Measurements from ENCODE around the gene GNB1. TPM values are rescaled to one million over a fixed set of nuclear protein-coding genes. Genes with fewer than 3 reads are reported as not detected.
A peak's percentile ranks its signal among the peaks of the same experiment; 100 is the strongest.

GNB1 gene
- total RNA-seq, 1 donor from 2014 or later = 170 TPM

DNA sequence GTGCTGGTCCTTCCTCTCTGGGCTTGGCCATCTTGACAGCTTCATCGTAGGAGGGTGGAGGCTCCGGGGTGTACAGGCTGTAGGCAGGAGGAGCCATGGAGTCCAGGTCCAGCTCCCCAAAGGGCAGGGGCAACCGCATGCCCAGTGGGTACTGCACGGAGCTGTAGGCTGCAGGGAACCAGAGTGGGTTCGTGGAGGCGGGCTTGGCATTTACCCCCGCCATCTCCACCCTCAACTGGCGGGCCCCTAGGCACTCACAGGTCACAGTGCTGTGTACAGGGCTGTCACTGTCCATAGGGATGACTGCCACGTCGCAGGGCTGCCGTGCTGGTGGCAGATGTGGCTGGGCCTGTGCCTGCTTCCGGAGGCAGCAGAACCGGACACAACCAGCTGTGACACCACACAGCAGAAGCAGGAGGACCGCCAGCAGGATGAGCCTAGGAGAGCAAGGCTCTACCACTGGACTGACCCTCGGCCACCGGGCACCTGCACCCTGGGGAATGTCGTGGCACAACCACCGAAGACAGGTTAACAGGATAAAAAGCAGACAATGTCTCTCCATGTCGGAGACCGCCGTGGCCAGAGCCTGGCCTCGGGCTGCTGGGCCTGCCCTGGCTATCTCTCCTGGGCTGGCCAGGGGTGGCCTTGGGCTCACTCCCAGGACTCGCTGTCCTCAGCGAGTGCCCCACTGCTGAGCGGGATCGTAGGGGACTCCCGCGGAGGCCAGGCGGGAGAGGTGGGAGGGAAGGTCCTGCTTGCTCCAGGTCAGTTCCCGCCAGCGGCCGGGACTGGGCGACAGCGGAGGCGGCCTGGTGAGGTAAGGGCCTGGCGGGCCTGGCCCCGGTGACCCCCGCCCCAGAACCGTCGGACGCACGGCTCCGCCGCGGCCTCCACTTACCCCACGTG is 27.4 kb upstream of the GNB1 start:
- H3K4me1 ChIP-seq = peaks cover 7% of the 10 kb centered on the region in 2 donors
- H3K27ac ChIP-seq = no peak overlapping the region
- H3K27me3 ChIP-seq = no peaks in the 10 kb centered on the region
- DNase-seq (ENCODE audit: low spot score in 2 of 2) = no peak
- peak overlapping the region; percentile 54 to 71 for H3K4me3 ChIP-seq
- H3K36me3 ChIP-seq = no peaks in the 10 kb centered on the region
- H3K9me3 ChIP-seq = no peaks in the 10 kb centered on the region
- intact Hi-C loops (cut with DNase I) = no loop called here
- TF ChIP-seq, protein P1, sequence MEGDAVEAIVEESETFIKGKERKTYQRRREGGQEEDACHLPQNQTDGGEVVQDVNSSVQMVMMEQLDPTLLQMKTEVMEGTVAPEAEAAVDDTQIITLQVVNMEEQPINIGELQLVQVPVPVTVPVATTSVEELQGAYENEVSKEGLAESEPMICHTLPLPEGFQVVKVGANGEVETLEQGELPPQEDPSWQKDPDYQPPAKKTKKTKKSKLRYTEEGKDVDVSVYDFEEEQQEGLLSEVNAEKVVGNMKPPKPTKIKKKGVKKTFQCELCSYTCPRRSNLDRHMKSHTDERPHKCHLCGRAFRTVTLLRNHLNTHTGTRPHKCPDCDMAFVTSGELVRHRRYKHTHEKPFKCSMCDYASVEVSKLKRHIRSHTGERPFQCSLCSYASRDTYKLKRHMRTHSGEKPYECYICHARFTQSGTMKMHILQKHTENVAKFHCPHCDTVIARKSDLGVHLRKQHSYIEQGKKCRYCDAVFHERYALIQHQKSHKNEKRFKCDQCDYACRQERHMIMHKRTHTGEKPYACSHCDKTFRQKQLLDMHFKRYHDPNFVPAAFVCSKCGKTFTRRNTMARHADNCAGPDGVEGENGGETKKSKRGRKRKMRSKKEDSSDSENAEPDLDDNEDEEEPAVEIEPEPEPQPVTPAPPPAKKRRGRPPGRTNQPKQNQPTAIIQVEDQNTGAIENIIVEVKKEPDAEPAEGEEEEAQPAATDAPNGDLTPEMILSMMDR (IDR thresholded peaks at IDR 0.05) = no peak

DNA sequence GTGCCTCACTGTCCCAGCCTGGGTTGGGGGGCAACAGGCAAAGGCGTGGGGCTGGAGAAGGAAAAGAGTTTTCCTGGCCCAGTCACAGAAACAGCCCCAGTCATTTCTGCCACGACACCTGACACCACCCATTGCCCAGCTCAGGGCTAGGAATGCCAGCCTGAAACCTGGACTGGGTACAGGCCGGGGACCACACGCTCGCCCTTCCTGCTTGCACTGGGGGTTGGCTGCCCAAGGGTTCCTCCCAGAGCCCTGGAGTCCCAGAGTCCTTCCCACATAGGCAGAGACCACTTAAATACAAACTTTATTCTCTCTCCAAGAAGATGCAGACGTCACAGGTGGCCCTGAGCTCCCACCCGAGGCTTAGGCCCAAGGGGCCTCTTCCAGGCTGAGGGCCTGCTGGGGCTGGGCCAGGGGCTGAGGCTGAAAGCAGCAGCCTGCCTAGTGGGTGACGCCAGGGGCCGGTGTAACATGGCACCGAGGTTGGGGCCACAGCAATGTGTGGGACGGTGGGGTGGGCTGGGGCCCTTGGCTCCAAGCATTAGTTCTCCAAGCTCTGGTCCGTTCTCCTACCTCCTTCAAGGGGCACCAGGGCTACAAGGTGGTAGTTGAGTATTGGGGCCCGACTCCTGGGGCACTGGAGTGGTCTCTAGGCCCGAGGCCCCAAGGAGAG is 26.6 kb upstream of the GNB1 start:
- intact Hi-C loops (cut with DNase I) = no loop called here
- peaks cover 7% of the 10 kb centered on the region in 2 donors for H3K4me1 ChIP-seq
- no peaks in the 10 kb centered on the region for H3K36me3 ChIP-seq
- no peaks in the 10 kb centered on the region for H3K27me3 ChIP-seq
- no peak overlapping the region for H3K27ac ChIP-seq
- TF ChIP-seq, protein P1 (IDR thresholded peaks at IDR 0.05) = no peak
- DNase-seq (ENCODE audit: low spot score in 2 of 2) = no peak
- no peak overlapping the region for H3K4me3 ChIP-seq
- no peaks in the 10 kb centered on the region for H3K9me3 ChIP-seq

DNA sequence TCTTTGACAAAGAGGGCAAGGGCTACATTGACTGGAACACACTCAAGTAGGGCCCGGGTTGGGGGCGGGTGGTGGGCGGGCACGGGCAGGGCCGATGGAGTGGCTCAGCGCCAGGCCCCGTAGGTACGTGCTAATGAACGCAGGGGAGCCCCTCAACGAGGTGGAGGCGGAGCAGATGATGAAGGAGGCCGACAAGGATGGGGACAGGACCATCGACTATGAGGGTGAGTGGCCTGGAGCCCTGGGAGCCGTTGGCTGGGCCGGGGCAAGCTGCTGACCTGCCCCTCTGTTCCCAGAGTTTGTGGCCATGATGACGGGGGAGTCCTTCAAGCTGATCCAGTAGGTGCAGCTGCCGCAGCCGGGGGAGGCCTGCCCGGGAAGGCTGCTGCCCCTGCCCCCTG is 26.0 kb upstream of the GNB1 start:
- no peaks in the 10 kb centered on the region for H3K27me3 ChIP-seq
- no peaks in the 10 kb centered on the region for H3K9me3 ChIP-seq
- intact Hi-C loops (cut with DNase I) = no loop called here
- peaks cover 7% of the 10 kb centered on the region in 2 donors for H3K4me1 ChIP-seq
- no peak overlapping the region for H3K27ac ChIP-seq
- TF ChIP-seq, protein P1 (IDR thresholded peaks at IDR 0.05) = no peak
- H3K36me3 ChIP-seq = no peaks in the 10 kb centered on the region
- H3K4me3 ChIP-seq = no peak overlapping the region
- DNase-seq (ENCODE audit: low spot score in 2 of 2) = no peak

GRCh38 chr1:1915911-1916840 is 25.3 kb upstream of the GNB1 start:
- H3K9me3 ChIP-seq = no peaks in the 10 kb centered on the region
- intact Hi-C loops (cut with DNase I) = no loop called here
- H3K4me3 ChIP-seq = no peak overlapping the region
- no peak for DNase-seq (ENCODE audit: low spot score in 2 of 2)
- no peak overlapping the region for H3K27ac ChIP-seq
- TF ChIP-seq, protein P1 (IDR thresholded peaks at IDR 0.05) = no peak
- H3K27me3 ChIP-seq = no peaks in the 10 kb centered on the region
- peaks cover 7% of the 10 kb centered on the region in 2 donors for H3K4me1 ChIP-seq
- H3K36me3 ChIP-seq = no peaks in the 10 kb centered on the region

DNA sequence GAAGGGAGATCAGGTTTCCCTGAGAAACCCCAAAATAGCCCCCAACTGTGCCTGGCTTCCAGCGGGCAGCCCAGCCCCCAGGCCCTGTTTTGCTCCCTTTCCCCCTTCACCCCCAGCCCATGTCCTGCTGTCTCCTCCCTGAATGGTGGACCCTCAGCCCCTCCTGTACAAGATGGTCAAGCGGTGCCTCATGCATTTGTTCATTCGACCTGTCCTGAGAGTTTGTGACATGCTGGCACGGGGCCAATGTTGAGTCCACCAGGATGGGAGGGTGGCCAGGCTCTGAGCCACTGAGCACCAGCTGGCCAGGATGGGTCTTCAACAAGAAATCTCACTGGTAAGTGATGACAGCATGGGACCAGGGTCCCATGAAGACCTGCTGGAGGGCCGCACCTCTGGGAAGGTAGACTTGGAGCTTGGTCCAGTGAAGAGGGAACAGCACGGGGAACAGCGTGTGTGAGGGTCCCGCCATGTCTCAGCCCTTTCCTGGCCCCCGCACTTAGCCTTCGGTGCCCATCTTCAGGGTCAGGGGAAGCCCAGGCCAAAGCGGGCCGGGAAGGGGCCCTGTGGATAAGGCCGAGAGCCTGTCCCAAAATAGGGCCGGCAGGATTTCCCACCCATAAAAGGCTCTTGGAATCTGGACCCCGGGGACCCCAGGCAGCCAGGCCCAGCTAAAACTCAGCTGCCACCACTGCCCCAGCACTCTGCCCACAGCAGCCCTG is 24.2 kb upstream of the GNB1 start, which contains the start of gene CALML6:
Gene CALML6, plus strand, starts transcription at position 290 of the 722 bp plus-strand sequence. Its CDS starts 21 bp downstream, at position 311.
- H3K36me3 ChIP-seq = no peaks in the 10 kb centered on the region
- TF ChIP-seq, protein P1 (IDR thresholded peaks at IDR 0.05) = no peak
- peaks cover 7% of the 10 kb centered on the region in 2 donors for H3K4me1 ChIP-seq
- H3K27ac ChIP-seq = no peak within 1 kb of the TSS
- no peaks in the 10 kb centered on the region for H3K9me3 ChIP-seq
- no peak for DNase-seq (ENCODE audit: low spot score in 2 of 2)
- H3K4me3 ChIP-seq = no peak within 1 kb of the TSS
- intact Hi-C loops (cut with DNase I) = no loop called here
- H3K27me3 ChIP-seq = no peaks in the 10 kb centered on the region

All from ascending aorta (tissue), 2 donors.